ENCODE measurements around the gene PIPOX.

The PIPOX gene

DNA sequence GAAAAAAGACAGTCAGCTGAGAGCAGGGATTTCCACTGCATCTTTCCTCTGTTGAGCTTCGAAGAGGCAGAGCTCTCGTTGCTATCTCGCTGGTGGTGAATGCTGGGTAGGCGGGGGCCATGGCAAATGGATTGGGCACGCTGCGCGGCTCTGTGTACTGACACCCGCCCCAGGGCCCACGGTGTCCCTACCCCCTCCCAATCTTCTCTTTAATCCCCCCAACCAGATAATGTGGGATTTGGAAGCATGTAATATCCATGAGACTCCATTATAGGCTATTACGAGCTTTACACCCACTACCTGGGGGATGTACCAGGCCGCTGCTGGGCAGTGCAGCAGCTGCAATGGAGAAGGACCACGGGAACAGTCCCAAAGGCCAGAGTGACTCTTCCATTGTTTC lies 8.3 kb downstream of the PIPOX start:
- H3K4me3 ChIP-seq (replicated peaks; ENCODE audit: low read depth, low read length) = no peak overlapping the region
- no peak for DNase-seq (ENCODE audit: extremely low read depth, low read depth)
- TF ChIP-seq, protein P1, sequence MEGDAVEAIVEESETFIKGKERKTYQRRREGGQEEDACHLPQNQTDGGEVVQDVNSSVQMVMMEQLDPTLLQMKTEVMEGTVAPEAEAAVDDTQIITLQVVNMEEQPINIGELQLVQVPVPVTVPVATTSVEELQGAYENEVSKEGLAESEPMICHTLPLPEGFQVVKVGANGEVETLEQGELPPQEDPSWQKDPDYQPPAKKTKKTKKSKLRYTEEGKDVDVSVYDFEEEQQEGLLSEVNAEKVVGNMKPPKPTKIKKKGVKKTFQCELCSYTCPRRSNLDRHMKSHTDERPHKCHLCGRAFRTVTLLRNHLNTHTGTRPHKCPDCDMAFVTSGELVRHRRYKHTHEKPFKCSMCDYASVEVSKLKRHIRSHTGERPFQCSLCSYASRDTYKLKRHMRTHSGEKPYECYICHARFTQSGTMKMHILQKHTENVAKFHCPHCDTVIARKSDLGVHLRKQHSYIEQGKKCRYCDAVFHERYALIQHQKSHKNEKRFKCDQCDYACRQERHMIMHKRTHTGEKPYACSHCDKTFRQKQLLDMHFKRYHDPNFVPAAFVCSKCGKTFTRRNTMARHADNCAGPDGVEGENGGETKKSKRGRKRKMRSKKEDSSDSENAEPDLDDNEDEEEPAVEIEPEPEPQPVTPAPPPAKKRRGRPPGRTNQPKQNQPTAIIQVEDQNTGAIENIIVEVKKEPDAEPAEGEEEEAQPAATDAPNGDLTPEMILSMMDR (IDR thresholded peaks at IDR 0.05; ENCODE audit: low read depth, low read length, missing control alignments) = no peak

DNA sequence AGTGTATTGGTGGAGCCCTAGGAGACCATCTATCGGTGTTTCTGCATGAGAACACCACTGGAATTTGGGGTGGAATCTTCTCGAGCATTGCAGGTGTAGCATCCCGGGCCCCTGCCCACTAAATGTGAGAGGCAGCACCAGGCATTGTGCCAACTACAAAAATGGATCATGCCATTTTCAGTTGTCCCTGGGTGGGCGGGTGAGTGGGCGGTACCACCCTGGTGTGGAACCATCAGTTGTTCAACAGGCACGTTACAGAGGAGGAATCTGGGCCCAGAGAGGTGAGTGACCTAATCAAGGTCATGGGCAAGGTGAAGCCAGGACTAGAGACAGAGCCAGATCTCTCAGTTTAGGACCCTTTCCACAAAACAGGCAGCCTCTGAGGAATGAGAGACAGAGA lies 8.8 kb downstream of the PIPOX start:
- no peak overlapping the region for H3K4me3 ChIP-seq (replicated peaks; ENCODE audit: low read depth, low read length)
- no peak for DNase-seq (ENCODE audit: extremely low read depth, low read depth)
- TF ChIP-seq, protein P1 (IDR thresholded peaks at IDR 0.05; ENCODE audit: low read depth, low read length, missing control alignments) = no peak

DNA sequence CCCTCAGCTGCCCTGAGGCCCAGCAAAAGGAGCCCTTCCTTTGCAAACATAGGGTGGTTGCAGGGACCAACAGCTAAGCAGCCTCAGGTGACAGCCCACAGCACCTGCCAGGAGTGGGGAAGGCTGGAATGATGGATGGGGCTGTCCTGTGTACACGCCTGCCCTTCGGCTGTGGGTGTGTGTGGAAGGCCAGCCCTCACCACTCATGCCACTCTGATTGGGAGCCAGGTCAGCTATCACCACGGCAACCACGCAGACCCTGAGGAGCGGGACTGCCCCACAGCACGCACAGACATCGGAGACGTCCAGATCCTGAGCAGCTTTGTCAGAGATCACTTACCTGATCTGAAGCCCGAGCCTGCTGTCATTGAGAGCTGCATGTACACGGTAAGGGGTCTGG lies 11.9 kb downstream of the PIPOX start:
- TF ChIP-seq, protein P1 (IDR thresholded peaks at IDR 0.05; ENCODE audit: low read depth, low read length, missing control alignments) = no peak
- no peak overlapping the region for H3K4me3 ChIP-seq (replicated peaks; ENCODE audit: low read depth, low read length)
- DNase-seq (ENCODE audit: extremely low read depth, low read depth) = no peak

DNA sequence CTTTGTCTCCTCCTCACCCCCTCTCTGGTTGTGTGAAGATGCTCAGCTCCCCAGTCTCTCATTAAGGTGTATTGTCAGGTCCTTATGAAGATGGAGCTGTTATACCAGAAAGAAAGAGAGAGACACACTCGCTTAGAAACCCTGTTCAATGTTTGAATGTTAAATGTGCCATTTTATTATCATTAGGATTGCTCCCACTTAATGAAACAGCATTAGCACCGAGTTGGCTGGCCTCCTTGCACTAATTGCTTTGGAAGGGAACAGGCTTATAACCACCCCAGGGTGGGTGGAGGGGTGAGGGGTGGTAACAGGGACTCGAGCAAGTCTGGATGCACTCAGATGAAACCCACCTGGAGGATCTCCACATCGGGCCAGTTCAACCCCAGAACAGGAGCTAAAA lies 14.4 kb downstream of the PIPOX start:
- TF ChIP-seq, protein P1 (IDR thresholded peaks at IDR 0.05; ENCODE audit: low read depth, low read length, missing control alignments) = no peak
- no peak overlapping the region for H3K4me3 ChIP-seq (replicated peaks; ENCODE audit: low read depth, low read length)

DNA sequence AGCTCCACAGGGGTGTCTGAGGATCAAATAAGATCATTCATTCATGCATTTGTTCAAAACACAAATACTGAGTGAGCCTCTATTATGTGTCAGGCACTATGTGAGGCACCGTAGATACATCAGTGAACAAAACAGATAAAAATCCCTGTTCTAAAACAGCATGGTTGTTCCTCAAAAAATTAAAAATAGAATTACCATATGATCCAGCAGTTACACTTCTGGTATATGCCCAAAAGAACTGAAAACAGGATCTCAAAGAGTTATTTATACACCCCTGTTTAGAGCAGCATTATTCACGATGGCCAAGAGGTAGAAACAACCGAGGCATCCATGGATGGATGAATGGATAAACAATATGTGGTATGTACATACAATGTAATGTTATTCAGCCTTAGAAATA lies 15.4 kb downstream of the PIPOX start:
- TF ChIP-seq, protein P1 (IDR thresholded peaks at IDR 0.05; ENCODE audit: low read depth, low read length, missing control alignments) = no peak
- no peak for DNase-seq (ENCODE audit: extremely low read depth, low read depth)
- H3K4me3 ChIP-seq (replicated peaks; ENCODE audit: low read depth, low read length) = no peak overlapping the region

More for the DNA sequence above, 14.4 kb downstream of the PIPOX start:
- no peak for DNase-seq (ENCODE audit: extremely low read depth, low read depth)

DNA sequence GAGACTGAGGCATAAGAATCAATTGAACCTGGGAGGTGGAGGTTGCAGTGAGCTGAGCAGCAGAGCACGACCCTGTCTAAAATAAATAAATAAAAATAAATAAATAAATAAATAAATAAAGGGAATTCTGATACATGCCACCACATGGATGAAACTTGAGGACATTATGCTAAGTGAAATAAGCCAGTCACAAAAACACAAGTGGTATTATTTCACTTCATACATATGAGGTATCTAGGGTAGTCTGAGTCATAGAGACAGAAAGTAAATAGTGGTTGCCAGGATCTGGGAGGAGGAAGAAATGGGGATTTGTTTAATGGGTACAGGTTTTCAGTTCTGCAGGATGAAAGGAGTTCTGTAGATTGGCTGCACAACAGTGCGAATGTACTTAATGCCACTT lies 16.3 kb downstream of the PIPOX start:
- peak; percentile 25 for DNase-seq (ENCODE audit: extremely low read depth, low read depth)
- TF ChIP-seq, protein P1 (IDR thresholded peaks at IDR 0.05; ENCODE audit: low read depth, low read length, missing control alignments) = no peak
- no peak overlapping the region for H3K4me3 ChIP-seq (replicated peaks; ENCODE audit: low read depth, low read length)

DNA sequence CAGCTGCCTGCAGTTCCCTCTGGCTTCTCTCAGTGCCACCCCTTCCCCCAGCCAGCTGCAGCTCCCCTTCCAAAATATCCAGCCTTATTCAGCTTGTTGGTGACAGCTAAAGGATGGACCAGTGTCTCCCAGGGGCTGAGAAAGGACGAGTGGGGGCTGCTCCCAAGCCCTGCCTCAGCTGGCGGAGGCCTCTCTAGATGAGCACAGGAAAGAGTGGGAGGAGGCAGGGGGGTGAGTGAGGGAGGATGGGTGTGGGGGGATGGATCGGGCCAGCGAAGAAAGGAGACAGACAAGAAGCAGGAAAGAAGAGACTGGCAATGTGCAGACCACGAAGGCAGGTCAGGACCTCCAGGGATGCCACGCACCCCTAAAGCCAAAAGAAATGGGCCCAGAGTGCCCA lies 17.5 kb downstream of the PIPOX start:
- no peak overlapping the region for H3K4me3 ChIP-seq (replicated peaks; ENCODE audit: low read depth, low read length)
- DNase-seq (ENCODE audit: extremely low read depth, low read depth) = no peak
- TF ChIP-seq, protein P1 (IDR thresholded peaks at IDR 0.05; ENCODE audit: low read depth, low read length, missing control alignments) = no peak
